HG03469 (cell line): ENCODE measurements around the gene SLC2A1.
A peak's percentile ranks its signal among the peaks of the same experiment; 100 is the strongest.
"Not testable (repeated sequence)": the region's sequence is repeated elsewhere in the genome, so short reads cannot be mapped to it uniquely, and the experiment has no call there.

Source experiments
- ATAC-seq: cut with Tn5 transposase; IDR thresholded peaks from one replicate; pipeline ENCODE4 v1.9.1; 2021; ENCODE audit warnings: mild to moderate bottlenecking, moderate library complexity, moderate number of reproducible peaks; ENCODE audit not compliant: unreplicated experiment

Gene SLC2A1

GRCh38 chr1:42931911-42932422 lies 26.7 kb downstream of the SLC2A1 start:
- peak; percentile 41 for ATAC-seq

GRCh38 chr1:42931108-42931539 lies 27.5 kb downstream of the SLC2A1 start:
- no peak for ATAC-seq

- no peak for ATAC-seq
These were observed 28.2 kb downstream of the SLC2A1 start for GRCh38 chr1:42930178-42931107.

GRCh38 chr1:42929434-42930177 lies 29.1 kb downstream of the SLC2A1 start:
- ATAC-seq, result no peak

GRCh38 chr1:42928859-42929258 lies 29.8 kb downstream of the SLC2A1 start:
- no peak for ATAC-seq

GRCh38 chr1:42927920-42928505 lies 30.7 kb downstream of the SLC2A1 start:
- ATAC-seq, result no peak

- ATAC-seq, result no peak
These were observed 31.3 kb downstream of the SLC2A1 start for GRCh38 chr1:42927274-42927841.

- ATAC-seq, result no peak
These were observed 31.8 kb downstream of the SLC2A1 start for GRCh38 chr1:42926879-42927242.

GRCh38 chr1:42926235-42926878 lies 32.3 kb downstream of the SLC2A1 start:
- no peak for ATAC-seq

GRCh38 chr1:42924851-42925760 lies 33.6 kb downstream of the SLC2A1 start:
- ATAC-seq, result no peak

- ATAC-seq, result peak; percentile 80
These were observed 34.4 kb downstream of the SLC2A1 start for GRCh38 chr1:42924082-42924850.

GRCh38 chr1:42923367-42924081 lies 35.1 kb downstream of the SLC2A1 start:
- no peak for ATAC-seq

- no peak for ATAC-seq
These were observed 35.8 kb downstream of the SLC2A1 start for GRCh38 chr1:42922687-42923366.

- ATAC-seq, result no peak
These were observed 36.9 kb downstream of the SLC2A1 start for GRCh38 chr1:42921769-42922168.

GRCh38 chr1:42919651-42920050 lies 39.0 kb downstream of the SLC2A1 start:
- not testable (repeated sequence) for ATAC-seq

- no peak for ATAC-seq
These were observed 41.5 kb downstream of the SLC2A1 start for GRCh38 chr1:42917241-42917495.

GRCh38 chr1:42915456-42915855 lies 43.2 kb downstream of the SLC2A1 start:
- ATAC-seq, result no peak
